HEK293 (cell line): ENCODE results near the gene ZBTB25.

Experiments used
- CTCF ChIP-seq: fragments of 450-650 bp; formaldehyde crosslinking; IDR thresholded peaks from 2 replicates; pipeline ENCODE4 v1.5.1; 2016; ENCODE audit warnings: missing biosample characterization, missing genetic modification characterization
- PRDM2 ChIP-seq: fragments of 450-650 bp; formaldehyde crosslinking; IDR thresholded peaks from 2 replicates; pipeline ENCODE4 v1.5.1; 2016; ENCODE audit warnings: missing biosample characterization, missing genetic modification characterization, borderline replicate concordance

DNA sequence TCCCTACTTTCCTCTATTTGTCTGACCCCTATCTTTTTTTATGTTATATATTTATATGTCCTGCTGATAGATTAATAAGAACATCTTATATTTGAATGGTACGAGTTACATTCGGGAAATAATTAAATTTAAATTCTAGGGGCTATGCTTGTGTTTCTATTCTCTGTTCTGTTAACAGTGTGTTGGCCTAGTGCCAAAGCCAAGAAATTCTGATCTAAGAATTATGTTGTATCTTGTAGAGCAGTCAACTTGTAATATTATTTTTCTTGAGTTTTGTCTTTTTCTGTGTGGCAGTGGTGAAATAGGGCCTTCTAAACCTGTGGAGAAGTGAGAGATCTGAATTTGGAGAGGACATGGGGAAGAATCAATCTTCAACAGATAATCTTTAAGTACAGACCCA is 27.9 kb upstream of the ZBTB25 start:
- no peak for TF ChIP-seq PRDM2 (tag by site-specific recombination)
- TF ChIP-seq CTCF, result no peak
